ENCODE data around the gene UBE3C.

The UBE3C gene

DNA sequence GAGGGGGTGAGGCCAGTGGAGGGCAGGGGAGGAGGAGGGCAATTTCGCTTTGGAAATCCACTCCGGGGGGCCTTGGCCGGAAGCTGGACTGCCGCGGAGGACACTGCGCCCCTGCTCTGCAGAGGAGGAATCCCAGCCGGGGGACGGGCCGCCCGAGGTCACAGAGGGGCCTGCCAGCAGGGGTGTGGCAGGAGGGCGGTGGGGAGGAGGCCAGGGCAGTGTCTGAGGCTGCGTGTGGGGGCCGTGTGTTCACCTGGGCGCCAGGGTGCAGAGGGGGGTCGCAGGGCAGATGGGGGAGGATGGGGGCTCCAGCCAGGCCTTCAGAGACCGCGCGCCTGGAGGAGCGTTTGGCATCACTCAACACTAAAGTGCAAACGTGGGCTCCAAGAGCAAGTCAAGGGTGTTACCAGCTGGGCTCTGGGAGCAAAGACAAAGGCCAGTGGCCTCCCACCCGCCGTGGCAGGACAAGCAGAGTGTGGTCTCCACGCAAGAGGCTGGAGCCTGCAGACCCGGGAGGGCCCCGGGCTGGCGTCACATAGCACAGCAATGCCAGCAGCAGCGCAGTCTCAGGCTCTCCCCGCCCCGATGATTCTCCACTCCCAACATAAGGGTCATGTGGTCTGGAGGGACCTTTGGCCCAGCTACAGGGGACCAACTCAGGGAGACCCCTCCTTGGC lies 152.8 kb downstream of the UBE3C start:
- Histone ChIP-seq H3K9ac (ENCODE audit: low read length) (no peak overlapping the region), H3K27me3 (ENCODE audit: control insufficient read depth, insufficient read depth, low read length) (no peaks in the 10 kb centered on the region), H3K4me3 (ENCODE audit: low read length) (no peak overlapping the region), H3K4me1 (ENCODE audit: control insufficient read depth, low read depth, low read length) (peaks cover 4% of the 10 kb centered on the region), H3K27ac (ENCODE audit: low read length) (no peak overlapping the region), H3K36me3 (ENCODE audit: control insufficient read depth, low read depth, low read length) (no peaks in the 10 kb centered on the region), H3K9me3 (ENCODE audit: control insufficient read depth, low read depth, low read length) (no peaks in the 10 kb centered on the region)

DNA sequence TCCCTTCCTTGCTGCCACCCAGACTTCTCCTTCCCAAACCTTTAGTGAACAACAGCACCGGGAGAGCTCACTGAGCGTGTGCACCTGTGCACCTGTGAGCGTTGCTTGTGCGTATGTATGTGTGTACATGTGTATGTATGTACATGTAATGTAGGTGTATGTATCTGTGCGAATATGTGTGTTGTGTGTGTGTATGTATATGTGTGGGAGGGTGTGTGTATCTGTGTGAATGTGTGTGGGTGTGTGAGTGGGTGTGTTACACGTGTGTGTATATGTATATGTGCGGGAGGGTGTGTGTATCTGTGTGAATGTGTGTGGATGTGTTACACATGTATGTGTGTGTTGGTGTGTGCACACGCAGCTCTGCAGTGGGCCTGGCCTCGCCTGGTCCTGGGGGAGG lies 153.5 kb downstream of the UBE3C start:
- Histone ChIP-seq H3K27ac (ENCODE audit: low read length) (no peak overlapping the region), H3K27me3 (ENCODE audit: control insufficient read depth, insufficient read depth, low read length) (no peaks in the 10 kb centered on the region), H3K4me3 (ENCODE audit: low read length) (no peak overlapping the region)

DNA sequence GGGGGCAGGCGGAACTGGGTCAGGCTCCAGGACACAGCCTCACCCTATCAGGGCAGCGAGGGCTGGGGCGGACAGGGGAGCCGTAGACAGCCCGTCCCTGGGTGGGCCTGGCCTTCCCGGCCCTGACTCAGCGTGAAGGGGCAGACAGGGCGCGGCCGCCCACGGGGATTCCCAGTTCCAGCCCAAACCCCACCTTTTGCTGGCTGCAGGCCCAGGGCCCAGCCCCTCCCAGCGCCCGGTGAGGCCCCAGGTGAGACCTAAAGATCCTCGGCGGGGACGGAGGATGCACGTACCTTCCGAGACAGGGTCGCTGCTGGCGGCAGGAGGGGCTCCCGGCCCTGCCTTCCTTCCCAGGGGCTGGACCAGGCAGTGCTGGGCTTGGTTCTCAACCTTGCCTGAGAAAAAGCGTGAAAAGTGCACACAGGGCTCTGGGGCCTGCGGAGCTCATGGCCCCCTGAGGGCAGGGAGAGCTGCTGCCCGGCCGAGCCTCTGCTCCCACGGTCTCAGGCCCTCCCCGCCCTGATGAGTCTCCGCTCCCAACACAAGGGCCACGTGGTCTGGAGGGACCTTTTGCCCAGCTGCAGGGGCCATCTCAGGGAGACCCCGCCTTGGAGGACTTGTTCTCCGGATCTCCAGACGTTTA lies 154.2 kb downstream of the UBE3C start:
- no peak overlapping the region for H3K9ac ChIP-seq (ENCODE audit: low read length)
- no peaks in the 10 kb centered on the region for H3K27me3 ChIP-seq (ENCODE audit: control insufficient read depth, insufficient read depth, low read length)
- no peaks in the 10 kb centered on the region for H3K9me3 ChIP-seq (ENCODE audit: control insufficient read depth, low read depth, low read length)
- no peak overlapping the region for H3K27ac ChIP-seq (ENCODE audit: low read length)
- peaks cover 4% of the 10 kb centered on the region for H3K4me1 ChIP-seq (ENCODE audit: control insufficient read depth, low read depth, low read length)
- no peaks in the 10 kb centered on the region for H3K36me3 ChIP-seq (ENCODE audit: control insufficient read depth, low read depth, low read length)
- H3K4me3 ChIP-seq (ENCODE audit: low read length), result no peak overlapping the region

More for the DNA sequence above, 153.5 kb downstream of the UBE3C start:
- H3K36me3 ChIP-seq (ENCODE audit: control insufficient read depth, low read depth, low read length), result no peaks in the 10 kb centered on the region
- peaks cover 4% of the 10 kb centered on the region for H3K4me1 ChIP-seq (ENCODE audit: control insufficient read depth, low read depth, low read length)
- no peak overlapping the region for H3K9ac ChIP-seq (ENCODE audit: low read length)
- H3K9me3 ChIP-seq (ENCODE audit: control insufficient read depth, low read depth, low read length), result no peaks in the 10 kb centered on the region

DNA sequence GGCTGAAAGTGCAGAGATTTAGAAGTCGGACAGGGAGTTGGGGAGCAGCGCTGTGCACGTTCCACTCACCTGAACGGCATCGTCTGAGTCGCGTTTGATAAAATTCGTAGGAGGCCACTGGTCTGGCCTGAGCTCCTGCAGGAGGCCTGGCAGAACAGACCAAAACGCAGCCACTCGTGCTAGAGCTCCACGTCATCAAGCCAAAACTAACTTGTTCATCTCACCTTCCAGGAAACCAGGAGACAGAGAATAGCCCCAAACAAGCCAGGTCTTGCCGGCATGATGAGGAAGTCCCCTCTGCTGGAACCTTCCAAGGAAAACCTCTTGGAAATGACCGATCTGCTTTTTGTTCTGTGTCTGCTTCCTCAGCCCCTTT lies 154.7 kb downstream of the UBE3C start:
- no peak overlapping the region for H3K4me3 ChIP-seq (ENCODE audit: low read length)
- H3K4me1 ChIP-seq (ENCODE audit: control insufficient read depth, low read depth, low read length), result peaks cover 4% of the 10 kb centered on the region
- no peak overlapping the region for H3K27ac ChIP-seq (ENCODE audit: low read length)
- no peaks in the 10 kb centered on the region for H3K36me3 ChIP-seq (ENCODE audit: control insufficient read depth, low read depth, low read length)
- no peaks in the 10 kb centered on the region for H3K27me3 ChIP-seq (ENCODE audit: control insufficient read depth, insufficient read depth, low read length)
- H3K9me3 ChIP-seq (ENCODE audit: control insufficient read depth, low read depth, low read length), result no peaks in the 10 kb centered on the region
- H3K9ac ChIP-seq (ENCODE audit: low read length), result no peak overlapping the region

DNA sequence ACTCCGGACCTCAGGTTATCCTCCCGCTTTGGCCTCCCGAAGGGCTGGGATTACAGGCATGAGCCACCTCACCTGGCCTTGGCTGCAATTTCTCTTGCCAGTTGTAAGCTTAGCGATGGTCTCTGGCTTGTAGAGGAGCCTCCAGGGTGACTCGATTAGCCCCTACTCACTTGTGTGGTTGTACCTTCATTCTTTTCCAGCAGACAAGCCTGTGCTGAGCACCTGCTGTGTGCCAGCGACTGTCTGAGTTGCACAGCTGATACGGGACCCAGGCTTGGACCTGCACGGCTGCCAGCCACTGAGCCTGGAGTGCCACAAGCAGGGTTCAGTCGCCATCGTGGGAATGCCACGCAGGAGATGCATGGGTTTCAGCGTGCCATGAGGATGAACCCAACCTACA lies 156.0 kb downstream of the UBE3C start:
- Histone ChIP-seq H3K4me3 (ENCODE audit: low read length) (no peak overlapping the region), H3K27me3 (ENCODE audit: control insufficient read depth, insufficient read depth, low read length) (no peaks in the 10 kb centered on the region), H3K9ac (ENCODE audit: low read length) (no peak overlapping the region), H3K27ac (ENCODE audit: low read length) (no peak overlapping the region), H3K9me3 (ENCODE audit: control insufficient read depth, low read depth, low read length) (no peaks in the 10 kb centered on the region), H3K36me3 (ENCODE audit: control insufficient read depth, low read depth, low read length) (no peaks in the 10 kb centered on the region), H3K4me1 (ENCODE audit: control insufficient read depth, low read depth, low read length) (peaks cover 4% of the 10 kb centered on the region)

DNA sequence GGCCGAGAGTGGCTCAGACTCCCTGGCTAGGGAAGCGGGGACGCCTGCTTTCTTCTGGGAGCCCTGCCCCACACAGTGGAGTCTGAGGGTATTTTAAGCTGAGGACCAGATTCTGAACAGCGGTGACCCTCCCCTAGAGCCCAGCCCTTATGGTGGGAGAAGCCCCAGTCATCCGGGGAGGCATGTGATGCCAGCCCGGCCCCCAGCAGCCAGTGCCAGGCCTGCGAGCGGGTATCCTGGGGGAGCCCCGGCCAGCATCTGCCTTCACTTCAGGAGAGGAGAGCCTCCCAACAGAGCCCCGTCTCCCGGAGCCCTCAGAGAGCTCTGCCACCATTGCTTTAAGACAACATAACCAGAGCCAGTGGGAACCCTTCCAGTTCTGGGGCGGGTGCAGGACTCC lies 156.6 kb downstream of the UBE3C start:
- H3K4me3 ChIP-seq (ENCODE audit: low read length), result no peak overlapping the region
- H3K4me1 ChIP-seq (ENCODE audit: control insufficient read depth, low read depth, low read length), result peaks cover 4% of the 10 kb centered on the region
- no peaks in the 10 kb centered on the region for H3K36me3 ChIP-seq (ENCODE audit: control insufficient read depth, low read depth, low read length)
- H3K27ac ChIP-seq (ENCODE audit: low read length), result no peak overlapping the region
- H3K9ac ChIP-seq (ENCODE audit: low read length), result no peak overlapping the region
- no peaks in the 10 kb centered on the region for H3K27me3 ChIP-seq (ENCODE audit: control insufficient read depth, insufficient read depth, low read length)
- no peaks in the 10 kb centered on the region for H3K9me3 ChIP-seq (ENCODE audit: control insufficient read depth, low read depth, low read length)

DNA sequence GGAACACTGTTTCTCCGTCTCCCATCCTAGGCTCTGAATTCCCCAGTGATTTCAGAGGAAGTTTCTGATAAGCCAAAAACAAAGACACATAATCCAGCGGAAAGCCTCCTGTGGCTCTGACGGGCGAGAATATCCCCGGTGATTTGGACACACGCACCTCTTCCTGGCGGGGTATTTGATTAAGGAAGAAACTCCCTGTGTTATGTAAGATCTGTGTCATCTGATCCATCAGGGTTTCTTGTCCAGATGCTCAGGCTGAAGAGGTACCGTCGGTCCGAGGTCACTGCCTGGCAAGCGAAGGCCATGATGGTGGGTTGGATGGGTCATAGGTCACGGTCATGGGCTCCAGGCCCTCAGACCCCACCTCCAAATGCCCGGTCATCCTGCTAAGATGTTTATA lies 158.5 kb downstream of the UBE3C start:
- Histone ChIP-seq H3K27me3 (ENCODE audit: control insufficient read depth, insufficient read depth, low read length) (no peaks in the 10 kb centered on the region), H3K4me3 (ENCODE audit: low read length) (no peak overlapping the region), H3K9me3 (ENCODE audit: control insufficient read depth, low read depth, low read length) (no peaks in the 10 kb centered on the region), H3K36me3 (ENCODE audit: control insufficient read depth, low read depth, low read length) (no peaks in the 10 kb centered on the region), H3K27ac (ENCODE audit: low read length) (no peak overlapping the region), H3K4me1 (ENCODE audit: control insufficient read depth, low read depth, low read length) (peaks cover 4% of the 10 kb centered on the region), H3K9ac (ENCODE audit: low read length) (no peak overlapping the region)

DNA sequence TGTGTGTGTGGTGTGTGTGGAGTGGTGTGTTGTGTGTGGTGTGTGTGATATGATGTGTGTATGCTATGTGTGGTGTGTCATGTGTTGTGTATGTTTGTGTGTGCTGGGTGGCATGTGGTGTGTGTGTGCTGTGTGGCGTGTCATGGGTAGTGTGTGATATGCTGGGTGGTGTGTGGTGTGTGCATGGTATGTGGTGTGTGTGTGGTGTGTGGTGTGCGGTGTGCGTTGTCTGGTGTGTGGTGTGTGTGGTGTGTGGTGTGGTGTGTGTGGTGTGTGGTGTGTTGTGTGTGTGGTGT lies 160.5 kb downstream of the UBE3C start:
- Histone ChIP-seq H3K36me3 (ENCODE audit: control insufficient read depth, low read depth, low read length) (no peaks in the 10 kb centered on the region), H3K4me1 (ENCODE audit: control insufficient read depth, low read depth, low read length) (no peaks in the 10 kb centered on the region), H3K27me3 (ENCODE audit: control insufficient read depth, insufficient read depth, low read length) (no peaks in the 10 kb centered on the region), H3K9me3 (ENCODE audit: control insufficient read depth, low read depth, low read length) (no peaks in the 10 kb centered on the region), H3K27ac (ENCODE audit: low read length) (no peak overlapping the region), H3K4me3 (ENCODE audit: low read length) (no peak overlapping the region), H3K9ac (ENCODE audit: low read length) (no peak overlapping the region)

DNA sequence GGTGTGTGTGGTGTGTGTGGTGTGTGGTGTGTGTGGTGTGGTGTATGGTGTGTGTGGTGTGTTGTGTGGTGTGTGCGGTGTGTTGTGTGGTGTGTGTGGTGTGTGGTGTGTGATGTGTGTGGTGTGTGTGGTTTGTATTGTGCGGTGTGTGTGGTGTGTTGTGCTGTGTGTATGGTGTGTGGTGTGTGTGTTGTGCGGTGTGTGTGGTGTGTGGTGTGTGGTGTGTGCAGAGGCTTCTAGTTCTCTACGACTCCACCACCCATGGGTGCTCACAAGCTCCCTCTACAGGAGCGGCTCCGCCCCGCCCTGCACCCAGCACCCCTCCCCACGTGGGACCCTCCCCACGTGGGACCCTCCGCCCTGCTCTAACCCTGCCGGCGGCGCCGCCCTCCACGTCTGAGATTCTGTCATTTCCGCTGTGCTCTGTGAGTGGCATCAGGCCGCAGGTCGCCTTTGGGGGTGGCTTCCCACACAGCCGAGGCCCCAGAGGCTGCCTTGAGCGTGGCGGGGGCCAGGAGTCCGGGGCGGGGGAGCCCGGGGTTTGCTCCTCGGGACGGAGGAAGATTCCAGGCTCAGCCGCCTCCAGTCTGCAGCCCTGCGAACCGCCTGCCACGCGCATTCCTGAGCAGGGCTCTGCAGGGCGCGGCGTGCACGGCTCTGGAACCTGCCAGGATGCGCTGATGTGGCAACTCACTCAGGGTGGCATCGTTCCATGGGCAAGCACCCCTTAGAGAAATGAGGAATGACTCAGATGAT lies 161.1 kb downstream of the UBE3C start:
- Histone ChIP-seq H3K27ac (ENCODE audit: low read length) (no peak overlapping the region), H3K9ac (ENCODE audit: low read length) (no peak overlapping the region), H3K4me3 (ENCODE audit: low read length) (no peak overlapping the region)

DNA sequence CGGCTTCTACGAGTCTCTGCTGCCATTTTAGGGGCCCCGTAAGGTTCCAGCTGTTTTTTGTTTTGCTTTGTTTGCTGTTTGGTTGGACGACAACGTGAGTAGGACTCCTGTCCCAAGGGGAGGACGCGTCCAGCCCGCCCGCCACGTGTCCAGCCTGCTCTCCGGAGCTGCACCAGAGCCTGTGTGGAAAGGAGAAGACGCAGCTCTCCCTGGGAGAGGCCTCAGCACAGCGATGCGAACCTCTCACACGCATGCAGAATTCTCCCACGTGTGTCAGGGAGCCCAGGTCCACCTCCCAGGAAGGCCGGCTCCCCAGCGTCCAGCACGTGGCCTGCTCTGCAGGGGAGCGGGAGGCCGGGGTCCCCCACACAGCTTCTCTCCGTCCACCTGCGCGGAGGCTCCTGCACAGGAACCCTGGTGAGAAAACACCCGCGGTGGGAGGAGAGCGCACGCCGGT lies 161.7 kb downstream of the UBE3C start:
- Histone ChIP-seq H3K9me3 (ENCODE audit: control insufficient read depth, low read depth, low read length) (no peaks in the 10 kb centered on the region), H3K27me3 (ENCODE audit: control insufficient read depth, insufficient read depth, low read length) (no peaks in the 10 kb centered on the region), H3K4me1 (ENCODE audit: control insufficient read depth, low read depth, low read length) (no peaks in the 10 kb centered on the region), H3K36me3 (ENCODE audit: control insufficient read depth, low read depth, low read length) (no peaks in the 10 kb centered on the region), H3K27ac (ENCODE audit: low read length) (no peak overlapping the region), H3K9ac (ENCODE audit: low read length) (no peak overlapping the region), H3K4me3 (ENCODE audit: low read length) (no peak overlapping the region)

More for the DNA sequence above, 161.1 kb downstream of the UBE3C start:
- Histone ChIP-seq H3K36me3 (ENCODE audit: control insufficient read depth, low read depth, low read length) (no peaks in the 10 kb centered on the region), H3K4me1 (ENCODE audit: control insufficient read depth, low read depth, low read length) (no peaks in the 10 kb centered on the region), H3K9me3 (ENCODE audit: control insufficient read depth, low read depth, low read length) (no peaks in the 10 kb centered on the region), H3K27me3 (ENCODE audit: control insufficient read depth, insufficient read depth, low read length) (no peaks in the 10 kb centered on the region)

DNA sequence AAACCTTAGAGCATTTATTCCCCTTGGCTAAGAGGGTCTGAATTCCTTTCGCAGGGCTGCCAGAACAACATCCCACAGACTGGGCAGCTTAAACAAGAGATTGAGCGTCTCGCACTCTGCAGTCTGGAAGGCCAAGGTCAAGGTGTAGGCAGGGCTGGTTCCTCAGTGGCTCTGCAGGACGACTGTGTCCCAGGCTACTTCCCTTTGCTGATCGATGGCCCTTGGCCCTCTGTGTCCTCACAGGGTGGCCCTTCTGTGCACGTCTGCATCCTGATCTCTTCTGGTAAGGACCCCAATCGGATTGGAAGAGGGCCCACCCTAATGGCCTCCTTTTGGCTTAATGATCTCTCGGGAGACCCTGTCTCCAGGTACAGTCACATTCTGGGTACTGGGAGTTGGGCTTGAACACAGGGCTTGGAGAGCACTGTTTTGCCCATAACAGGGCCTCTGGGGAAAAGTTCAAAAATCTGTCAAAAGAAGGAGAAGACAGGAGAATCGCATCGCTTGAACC lies 162.9 kb downstream of the UBE3C start:
- no peaks in the 10 kb centered on the region for H3K9me3 ChIP-seq (ENCODE audit: control insufficient read depth, low read depth, low read length)
- no peak overlapping the region for H3K27ac ChIP-seq (ENCODE audit: low read length)
- H3K4me3 ChIP-seq (ENCODE audit: low read length), result no peak overlapping the region
- H3K4me1 ChIP-seq (ENCODE audit: control insufficient read depth, low read depth, low read length), result no peaks in the 10 kb centered on the region
- H3K36me3 ChIP-seq (ENCODE audit: control insufficient read depth, low read depth, low read length), result no peaks in the 10 kb centered on the region
- H3K9ac ChIP-seq (ENCODE audit: low read length), result no peak overlapping the region
- no peaks in the 10 kb centered on the region for H3K27me3 ChIP-seq (ENCODE audit: control insufficient read depth, insufficient read depth, low read length)

Data from iPS-18a (cell line).